Inflammatory macrophage treated with lipopolysaccharide for 1 hour (primary cell): ENCODE measurements around the gene PTPRK.
A peak's percentile ranks its signal among the peaks of the same experiment; 100 is the strongest.
"Not testable (repeated sequence)": the region's sequence is repeated elsewhere in the genome, so short reads cannot be mapped to it uniquely, and the experiment has no call there.

Experiments used
- DNase-seq, 2 donors: peaks; one replicate each; pipeline ENCODE4 v3.0.0-alpha.2; 2020 to 2022

Gene PTPRK

DNA sequence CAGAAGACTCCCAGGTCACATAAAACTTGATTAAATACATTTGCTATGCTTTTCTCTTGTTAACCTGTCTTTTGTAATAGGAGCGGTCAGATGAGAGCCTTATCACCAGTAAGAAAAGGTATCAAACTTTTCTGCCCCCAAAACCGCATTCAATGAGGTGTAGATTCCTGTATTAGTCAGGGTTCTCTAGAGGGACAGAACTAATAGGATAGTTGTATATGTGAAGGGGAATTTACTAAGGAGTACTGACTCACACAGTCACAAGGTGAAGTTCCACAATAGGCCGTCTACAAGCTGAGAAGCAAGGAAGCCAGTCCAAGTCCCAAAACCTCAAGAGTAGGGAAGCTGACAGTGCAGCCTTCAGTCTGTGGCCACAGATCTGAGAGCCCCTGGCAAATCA is 32.7 kb downstream of the PTPRK start:
- peak in 1 of 2 donors; percentile 3 for DNase-seq

- no peak for DNase-seq
These were observed 33.3 kb downstream of the PTPRK start for GRCh38 chr6:128487055-128487454.

GRCh38 chr6:128486580-128486979 is 33.8 kb downstream of the PTPRK start:
- not testable (repeated sequence) for DNase-seq

- no peak for DNase-seq
These were observed 36.8 kb downstream of the PTPRK start for GRCh38 chr6:128483472-128484135.

- DNase-seq: no peak
These were observed 37.8 kb downstream of the PTPRK start for GRCh38 chr6:128482642-128483041.

DNA sequence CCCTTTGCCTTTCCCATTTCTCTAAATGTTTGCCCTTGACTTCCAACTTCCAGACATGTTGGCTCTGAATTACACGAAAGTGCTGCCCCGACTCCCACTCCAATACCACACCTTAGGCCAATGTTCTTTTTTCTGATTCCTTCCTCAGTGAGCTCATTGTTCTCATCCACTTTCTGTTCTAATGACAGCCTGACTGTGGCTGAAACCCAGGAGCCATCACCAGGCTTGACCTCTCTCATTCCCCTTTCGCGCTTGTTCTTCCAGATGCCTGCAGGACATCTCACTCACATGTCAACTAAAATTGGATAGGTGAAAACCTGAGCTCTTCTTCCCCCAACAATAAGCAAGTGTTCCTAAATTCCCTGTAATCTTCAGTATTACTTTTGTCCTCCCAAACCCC is 40.4 kb downstream of the PTPRK start:
- DNase-seq: no peak

DNA sequence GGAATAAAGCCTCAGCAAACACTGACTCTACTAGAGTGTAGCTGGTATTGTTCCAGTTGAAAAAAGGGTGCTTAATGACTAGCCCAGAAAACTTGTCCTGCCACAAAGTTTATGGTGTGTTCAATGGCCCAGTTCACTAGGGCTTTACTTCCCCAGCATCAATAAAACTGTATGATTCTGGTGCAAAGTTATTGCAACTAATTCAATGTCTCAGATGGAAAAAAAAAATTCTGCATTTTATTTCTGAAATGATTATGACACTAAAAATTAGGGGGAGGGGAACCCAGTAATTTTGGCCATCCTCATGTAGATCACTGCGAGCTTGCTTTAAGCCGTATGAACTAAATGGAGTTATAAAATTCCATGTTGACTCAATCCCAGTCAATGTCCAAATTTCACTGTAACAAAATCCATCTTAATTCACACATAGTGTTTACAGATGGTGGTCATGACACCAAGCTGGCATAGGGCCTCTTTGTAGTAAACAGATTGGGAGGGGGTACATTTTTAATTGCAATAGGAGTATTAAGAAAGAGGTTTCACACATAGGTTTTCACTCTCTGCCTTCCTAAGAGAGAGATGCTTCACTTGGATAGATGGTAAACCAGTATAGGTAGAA is 41.2 kb downstream of the PTPRK start:
- DNase-seq: no peak

- no peak for DNase-seq
These were observed 42.0 kb downstream of the PTPRK start for GRCh38 chr6:128478230-128479047.

DNA sequence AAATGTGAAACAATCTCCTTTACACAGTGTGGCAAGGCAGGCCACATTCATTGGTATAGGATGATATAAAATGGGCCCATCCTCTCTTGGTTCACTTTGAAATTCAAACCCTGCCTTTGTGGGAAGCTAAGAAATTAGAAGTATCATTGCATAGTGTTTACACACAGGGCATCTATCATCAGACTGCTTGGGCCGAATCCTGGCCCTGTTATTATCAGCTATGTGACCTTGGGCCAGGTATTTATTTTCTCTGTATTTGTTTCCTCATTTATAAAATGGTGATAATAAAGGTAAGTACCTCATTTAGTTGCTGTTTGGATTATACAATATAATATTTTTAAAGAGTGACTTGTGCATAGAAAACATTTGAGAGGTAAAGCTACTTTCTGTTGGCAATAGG is 45.5 kb downstream of the PTPRK start:
- DNase-seq: no peak

GRCh38 chr6:128474481-128474880 is 45.9 kb downstream of the PTPRK start:
- DNase-seq: no peak

GRCh38 chr6:128471907-128472306 is 48.5 kb downstream of the PTPRK start:
- DNase-seq: no peak

GRCh38 chr6:128465368-128466343 is 54.7 kb downstream of the PTPRK start:
- no peak for DNase-seq

- no peak for DNase-seq
These were observed 55.6 kb downstream of the PTPRK start for GRCh38 chr6:128464790-128465189.

GRCh38 chr6:128463942-128464341 is 56.5 kb downstream of the PTPRK start:
- no peak for DNase-seq

DNA sequence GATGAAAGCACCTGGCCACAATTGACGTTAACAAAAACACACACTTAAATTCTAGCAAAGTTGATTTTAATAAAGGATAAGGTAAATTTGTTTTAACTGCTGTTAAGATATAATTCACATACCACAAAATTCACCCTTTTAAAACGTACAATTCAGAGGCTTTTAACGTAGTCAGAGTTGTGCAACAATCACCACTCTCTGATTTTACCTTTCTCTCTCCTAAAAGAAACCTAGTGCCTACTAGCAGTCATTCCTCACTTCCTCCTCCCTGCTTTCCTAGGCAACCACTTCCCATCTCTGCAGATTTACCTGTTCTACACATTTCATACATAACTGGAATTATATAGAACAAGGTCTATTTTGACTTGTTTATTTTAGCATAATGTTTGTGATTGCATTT is 58.9 kb downstream of the PTPRK start:
- DNase-seq: no peak

GRCh38 chr6:128456510-128457230 is 63.7 kb downstream of the PTPRK start:
- DNase-seq: no peak

DNA sequence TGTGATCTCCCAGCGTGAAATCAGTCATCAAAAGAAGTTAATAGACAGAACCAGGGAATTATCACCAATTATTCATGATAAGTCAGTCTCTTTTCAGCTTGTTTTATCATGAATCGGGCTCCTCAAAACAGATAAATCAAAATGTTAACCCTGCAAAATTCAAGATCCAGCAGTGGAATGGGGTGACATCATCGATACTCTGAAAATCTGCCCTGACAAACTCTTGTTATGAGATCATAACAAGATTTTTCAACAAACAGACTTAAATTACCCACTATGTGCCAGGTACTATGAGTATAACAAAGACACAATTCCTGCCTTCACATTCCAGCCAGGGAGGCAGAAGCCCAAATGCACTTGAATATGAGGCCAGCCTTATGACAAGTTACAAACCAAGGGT is 64.4 kb downstream of the PTPRK start:
- DNase-seq: no peak

- DNase-seq: no peak
These were observed 67.7 kb downstream of the PTPRK start for GRCh38 chr6:128452713-128453112.

GRCh38 chr6:128446497-128446896 is 73.9 kb downstream of the PTPRK start:
- DNase-seq: no peak

- DNase-seq: no peak
These were observed 76.8 kb downstream of the PTPRK start for GRCh38 chr6:128443553-128443952.

- DNase-seq: no peak
These were observed 80.8 kb downstream of the PTPRK start for GRCh38 chr6:128439627-128440026.

DNA sequence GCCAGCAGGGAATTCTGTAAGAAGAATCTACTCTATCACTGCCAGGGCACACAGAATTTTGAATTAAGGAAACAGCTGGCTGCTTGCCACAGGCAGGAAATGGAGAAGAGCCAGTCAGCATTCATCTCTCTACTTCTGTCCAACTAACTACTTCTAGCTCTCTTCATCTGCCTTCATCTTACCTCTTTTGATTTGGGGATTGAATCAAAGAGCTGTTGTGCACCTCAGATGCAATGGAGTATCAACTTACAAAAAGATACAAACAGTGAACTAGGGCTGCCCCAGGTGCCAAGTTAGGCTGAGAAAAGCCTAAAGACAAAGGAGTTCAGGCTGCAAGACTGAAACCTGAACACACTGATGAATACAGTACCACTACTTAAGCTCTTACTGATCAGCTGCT is 82.0 kb downstream of the PTPRK start:
- DNase-seq: no peak
